LNCAP (cell line): ENCODE results near the gene DENND2C.

Experiments
- TF ChIP-seq, protein P1 (sequence below): fragments of 450-650 bp; IDR thresholded peaks from 2 replicates; pipeline ENCODE4 v1.5.1; 2017; ENCODE audit warnings: mild to moderate bottlenecking

The DENND2C gene

DNA sequence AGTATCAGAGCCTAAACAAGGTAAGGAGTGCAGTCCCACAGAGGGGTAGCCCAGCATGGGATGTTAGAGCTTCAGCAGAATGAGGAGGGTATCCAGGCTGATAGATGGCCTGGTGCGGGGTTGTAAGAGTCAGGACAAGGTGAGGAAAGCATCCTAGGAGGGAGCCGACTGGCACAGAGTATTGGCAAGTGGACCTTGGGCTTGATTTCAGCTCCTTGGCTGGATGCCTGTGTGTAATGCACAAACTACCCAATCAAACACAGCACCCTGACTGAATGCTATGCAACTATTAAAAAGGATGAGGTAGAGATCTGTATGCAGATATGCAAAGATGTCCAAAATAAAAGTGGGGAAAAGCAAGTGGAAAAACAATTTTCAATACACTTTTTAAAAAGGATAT, 18.0 kb downstream of the DENND2C start:
- TF ChIP-seq, protein P1, sequence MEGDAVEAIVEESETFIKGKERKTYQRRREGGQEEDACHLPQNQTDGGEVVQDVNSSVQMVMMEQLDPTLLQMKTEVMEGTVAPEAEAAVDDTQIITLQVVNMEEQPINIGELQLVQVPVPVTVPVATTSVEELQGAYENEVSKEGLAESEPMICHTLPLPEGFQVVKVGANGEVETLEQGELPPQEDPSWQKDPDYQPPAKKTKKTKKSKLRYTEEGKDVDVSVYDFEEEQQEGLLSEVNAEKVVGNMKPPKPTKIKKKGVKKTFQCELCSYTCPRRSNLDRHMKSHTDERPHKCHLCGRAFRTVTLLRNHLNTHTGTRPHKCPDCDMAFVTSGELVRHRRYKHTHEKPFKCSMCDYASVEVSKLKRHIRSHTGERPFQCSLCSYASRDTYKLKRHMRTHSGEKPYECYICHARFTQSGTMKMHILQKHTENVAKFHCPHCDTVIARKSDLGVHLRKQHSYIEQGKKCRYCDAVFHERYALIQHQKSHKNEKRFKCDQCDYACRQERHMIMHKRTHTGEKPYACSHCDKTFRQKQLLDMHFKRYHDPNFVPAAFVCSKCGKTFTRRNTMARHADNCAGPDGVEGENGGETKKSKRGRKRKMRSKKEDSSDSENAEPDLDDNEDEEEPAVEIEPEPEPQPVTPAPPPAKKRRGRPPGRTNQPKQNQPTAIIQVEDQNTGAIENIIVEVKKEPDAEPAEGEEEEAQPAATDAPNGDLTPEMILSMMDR, result no peak

DNA sequence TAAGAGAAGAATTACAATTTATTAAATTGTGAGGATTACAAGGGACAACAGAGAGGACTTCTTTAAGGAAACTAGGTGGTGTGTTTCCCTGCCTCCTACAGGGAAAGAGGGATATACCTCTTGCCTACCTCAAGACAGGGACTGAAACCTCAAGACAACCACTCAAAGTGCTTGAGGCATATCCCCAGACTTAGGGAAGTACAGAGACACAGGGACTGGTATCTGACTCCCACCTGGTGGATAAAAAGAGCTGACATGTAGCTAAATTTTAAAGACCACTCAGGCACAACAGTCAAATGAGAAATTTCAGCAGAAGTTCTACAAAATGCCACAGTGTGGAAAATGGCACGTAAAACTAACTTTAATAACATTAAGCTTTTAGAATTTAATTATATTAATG, 21.3 kb downstream of the DENND2C start:
- TF ChIP-seq, protein P1, result no peak

DNA sequence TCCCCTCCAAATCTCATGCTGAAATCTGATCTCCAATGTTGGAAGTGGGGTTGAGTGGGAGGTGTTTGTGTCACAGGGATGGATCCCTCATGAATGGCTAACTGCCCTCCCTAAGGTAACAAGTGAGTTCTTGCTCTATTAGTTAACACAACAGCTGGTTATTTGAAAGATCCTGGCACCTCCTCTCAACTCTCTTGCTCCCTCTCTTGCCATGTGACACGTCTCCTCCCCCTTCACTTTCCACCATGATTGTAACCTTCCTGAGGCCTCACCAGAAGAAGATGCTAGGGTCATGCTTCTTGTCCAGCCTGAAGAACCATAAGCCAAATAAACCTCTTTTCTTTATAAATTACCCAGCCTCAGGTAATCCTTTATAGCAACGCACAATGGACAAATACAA, 28.5 kb downstream of the DENND2C start:
- TF ChIP-seq, protein P1, result no peak

DNA sequence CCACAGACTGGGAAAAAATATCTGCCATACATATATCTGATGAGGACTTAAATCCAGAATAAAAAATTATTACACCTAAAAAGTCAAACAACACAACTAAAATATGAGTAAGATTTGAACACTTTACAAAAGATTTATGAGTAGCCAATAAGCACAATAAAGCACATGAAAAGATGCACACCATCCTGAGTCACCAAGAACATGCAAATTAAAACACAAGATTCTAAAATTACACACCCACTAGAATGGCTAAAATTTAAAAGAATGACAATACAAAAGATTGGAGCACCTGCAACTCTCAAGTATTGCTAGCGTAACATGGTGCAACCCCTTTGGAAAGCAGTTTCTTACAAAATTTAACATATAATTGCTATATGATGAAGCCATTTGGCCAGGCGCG, 30.9 kb downstream of the DENND2C start:
- TF ChIP-seq, protein P1, result no peak

DNA sequence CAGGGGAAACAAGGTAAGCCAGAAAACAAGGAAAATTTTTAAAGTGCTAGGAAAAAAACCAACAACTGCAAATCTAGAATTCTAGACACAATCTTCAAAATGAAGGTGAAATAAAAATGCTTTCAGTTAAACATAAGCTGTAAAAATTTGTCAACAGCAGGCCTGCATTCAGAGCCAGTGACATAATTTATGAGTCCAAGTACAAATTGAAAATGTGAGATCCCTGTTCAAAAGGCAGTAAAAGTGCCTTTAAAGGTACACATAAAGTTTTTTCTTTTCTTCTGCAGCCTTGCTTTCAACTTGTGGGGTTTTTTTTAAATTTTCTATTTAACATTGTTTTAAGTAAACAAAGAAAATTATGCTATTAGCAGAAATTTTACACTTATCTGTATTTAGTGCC, 37.4 kb downstream of the DENND2C start:
- TF ChIP-seq, protein P1, result no peak

DNA sequence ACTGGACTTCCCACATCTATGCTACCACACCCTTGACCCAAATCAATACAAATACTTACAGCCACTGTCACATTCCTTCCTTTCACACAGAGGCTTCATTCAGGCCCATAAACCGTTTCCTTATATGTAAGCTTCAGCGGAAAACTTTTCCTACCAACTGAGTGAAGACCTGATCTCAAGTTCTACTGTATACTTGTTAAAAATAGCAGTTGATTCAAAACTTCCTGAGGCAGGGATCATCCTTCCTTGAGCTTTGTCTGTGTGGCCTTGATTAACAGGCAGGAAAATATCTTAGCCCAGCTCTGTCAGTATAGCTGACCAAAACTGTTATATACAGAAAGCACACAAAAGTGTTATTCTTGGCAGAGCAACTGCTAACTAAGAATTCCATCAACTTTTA, 42.7 kb downstream of the DENND2C start:
- TF ChIP-seq, protein P1, result no peak

DNA sequence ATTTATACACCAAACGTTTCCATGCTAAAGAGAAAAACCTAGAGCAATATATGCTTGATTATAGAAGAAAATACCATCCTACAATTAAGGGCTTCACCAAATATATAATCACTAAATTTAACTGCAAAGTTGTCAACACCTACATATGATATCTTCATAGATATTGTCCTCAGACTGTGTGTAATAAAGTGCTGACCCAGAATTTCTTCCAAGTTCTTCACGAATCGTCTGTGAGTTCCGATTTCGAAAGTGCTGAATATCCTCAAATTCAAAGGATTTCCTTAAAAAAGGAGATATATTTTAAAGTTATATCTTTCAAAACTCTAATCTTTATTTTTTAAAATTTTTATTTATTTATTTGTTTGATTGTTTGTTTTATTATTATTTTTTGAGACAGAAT, 46.5 kb downstream of the DENND2C start:
- TF ChIP-seq, protein P1, result no peak

DNA sequence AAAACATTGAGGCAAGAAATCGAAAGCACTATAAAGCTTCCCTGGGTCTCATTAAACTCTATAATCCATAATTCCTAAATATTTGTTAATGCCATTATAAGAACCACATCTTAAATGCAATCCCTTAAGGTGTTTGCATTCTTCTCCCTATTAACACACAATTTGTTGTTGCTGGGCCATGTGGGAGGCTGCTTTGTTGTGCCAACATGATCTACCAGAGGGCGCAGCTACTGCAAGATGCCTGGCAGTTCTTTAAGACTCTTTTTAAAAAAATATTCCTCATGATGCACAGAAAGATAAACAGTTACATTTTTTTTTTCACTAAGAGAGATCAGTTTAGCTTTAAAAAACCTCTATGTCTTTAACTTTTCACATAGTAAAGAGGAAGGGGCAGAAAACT, 49.4 kb downstream of the DENND2C start:
- TF ChIP-seq, protein P1, result no peak; the same call in 1 of the 2 replicates
